GM18498 (cell line): ENCODE results near the gene ADCYAP1R1.
A peak's percentile ranks its signal among the peaks of the same experiment; 100 is the strongest.
"Not testable (repeated sequence)": the region's sequence is repeated elsewhere in the genome, so short reads cannot be mapped to it uniquely, and the experiment has no call there.

ENCODE experiments used
- ATAC-seq: cut with Tn5 transposase; IDR thresholded peaks from one replicate; pipeline ENCODE4 v1.9.1; 2021; ENCODE audit warnings: mild to moderate bottlenecking, moderate library complexity; ENCODE audit not compliant: unreplicated experiment

Gene ADCYAP1R1

GRCh38 chr7:31126976-31127375 lies 74.9 kb downstream of the ADCYAP1R1 start:
- ATAC-seq, result no peak

DNA sequence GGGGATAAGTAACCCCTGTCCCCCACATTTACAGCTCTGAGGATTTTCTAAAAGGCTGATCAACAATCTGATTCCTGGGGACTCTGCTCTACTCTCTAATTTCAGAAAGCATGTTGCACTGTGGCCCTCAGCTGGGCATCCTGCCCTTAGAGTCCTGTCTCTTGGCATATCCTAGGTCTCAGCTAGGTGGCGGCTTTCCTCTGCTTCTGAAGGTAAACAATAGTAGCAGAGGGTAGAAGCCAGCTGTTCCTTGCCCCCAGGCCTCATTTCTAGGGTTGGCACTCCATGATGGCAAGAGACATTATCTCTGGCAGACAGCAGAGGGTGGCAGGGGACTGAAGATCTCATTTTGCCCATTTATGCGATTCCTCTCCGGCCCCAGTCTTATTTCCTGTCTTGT lies 77.0 kb downstream of the ADCYAP1R1 start:
- ATAC-seq, result no peak

- no peak for ATAC-seq
Observed at GRCh38 chr7:31133497-31133896, 81.4 kb downstream of the ADCYAP1R1 start.

DNA sequence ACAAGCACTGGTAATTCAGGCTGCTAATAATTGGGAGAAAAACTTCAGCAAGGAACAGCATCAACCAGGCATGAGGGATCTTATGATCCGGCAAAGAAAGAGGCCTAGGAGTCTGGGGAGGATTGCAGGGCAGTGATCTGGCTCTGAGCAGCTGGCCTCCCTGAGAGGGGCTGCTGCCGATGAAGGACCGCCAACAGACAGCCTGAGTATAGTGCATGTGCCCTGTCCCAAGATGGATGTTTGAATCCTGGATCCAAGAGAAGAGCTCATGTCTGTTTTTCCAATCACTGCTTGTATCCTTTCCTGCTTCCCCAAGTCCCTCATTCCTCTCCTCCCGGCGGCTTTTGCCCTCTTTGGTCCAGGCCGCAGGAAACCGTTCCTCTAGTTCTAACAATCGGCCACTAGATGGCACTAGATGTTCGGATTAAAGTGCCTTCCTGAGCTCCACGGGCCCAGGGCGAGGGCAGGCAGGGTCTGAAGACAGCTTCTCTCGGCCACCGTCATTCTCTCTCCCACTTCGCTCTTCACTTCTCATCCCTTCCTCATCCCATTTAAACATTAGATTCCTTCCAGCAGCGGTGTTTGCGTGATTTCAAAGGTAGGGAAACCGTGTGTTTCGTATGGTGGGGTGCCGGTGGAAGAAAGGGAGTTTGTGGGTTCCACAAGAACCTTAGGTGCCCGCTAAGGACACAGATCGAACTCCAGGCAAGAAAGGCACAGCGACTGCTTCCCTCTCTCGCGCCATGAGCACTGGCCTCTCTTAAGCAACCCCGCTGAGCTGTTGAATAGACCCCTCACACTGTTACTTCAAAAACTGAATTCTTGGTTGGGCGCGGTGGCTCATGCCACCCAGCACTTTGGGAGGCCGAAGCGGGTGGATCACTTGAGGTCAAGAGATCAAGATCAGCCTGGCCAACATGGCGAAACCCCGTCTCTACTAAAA lies 82.4 kb downstream of the ADCYAP1R1 start:
- ATAC-seq, result peak; percentile 94

GRCh38 chr7:31137234-31137633 lies 85.1 kb downstream of the ADCYAP1R1 start:
- no peak for ATAC-seq

DNA sequence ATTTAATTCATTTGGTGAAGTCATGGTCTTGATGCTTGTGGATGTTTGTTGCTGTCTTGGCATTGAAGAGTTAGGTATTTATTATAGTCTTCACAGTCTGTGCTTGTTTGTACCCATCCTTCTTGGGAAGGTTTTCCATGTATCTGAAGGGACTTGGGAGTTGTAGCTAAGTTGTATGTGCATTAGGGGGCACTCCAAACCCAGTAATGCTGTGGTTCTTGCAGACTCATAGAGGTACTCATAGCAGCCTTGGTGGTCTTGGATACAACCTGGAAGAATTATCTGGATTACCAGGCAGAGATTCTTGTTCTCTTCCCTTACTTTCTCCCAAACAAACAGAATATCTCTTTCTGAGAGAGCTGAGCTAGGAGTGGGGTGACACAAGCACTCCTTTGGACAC lies 93.2 kb downstream of the ADCYAP1R1 start:
- no peak for ATAC-seq

DNA sequence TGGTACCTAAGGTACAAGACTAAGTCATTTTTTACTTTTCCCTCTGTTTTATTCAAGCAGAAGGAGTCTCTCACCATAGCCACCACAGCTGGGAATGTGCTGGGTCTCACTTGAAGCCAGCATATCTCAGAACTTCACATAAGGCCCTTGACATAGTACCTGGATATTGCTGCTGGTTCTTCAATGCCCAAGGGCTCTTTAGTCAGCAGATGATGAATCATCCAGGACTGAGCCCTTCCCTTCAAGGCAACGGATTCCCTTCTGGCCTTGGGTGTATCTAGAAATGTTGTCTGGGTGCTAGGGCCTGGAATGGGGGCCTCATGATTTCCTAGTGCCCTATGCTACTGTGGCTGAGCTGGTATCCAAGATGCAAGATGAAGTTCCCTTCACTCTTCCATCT lies 93.9 kb downstream of the ADCYAP1R1 start:
- ATAC-seq, result no peak

DNA sequence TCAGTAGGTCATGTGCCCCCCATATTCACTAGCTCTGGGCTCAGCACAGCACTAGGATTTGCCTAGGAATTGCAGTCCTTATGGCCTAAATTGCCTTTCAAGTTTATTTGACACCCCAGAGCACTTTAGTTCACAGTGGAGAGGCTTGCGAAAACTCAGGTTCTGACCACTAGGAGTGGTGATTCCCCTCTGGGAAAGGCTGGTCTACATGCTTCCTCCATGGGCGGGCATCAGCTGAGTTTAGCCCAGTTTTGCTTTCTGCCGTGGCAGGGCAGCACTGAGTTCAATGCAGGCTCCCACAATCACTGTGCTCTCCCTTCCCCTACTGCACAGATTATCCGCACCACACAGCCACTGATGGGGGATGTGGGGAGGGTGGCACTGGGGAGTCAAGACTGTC lies 94.4 kb downstream of the ADCYAP1R1 start:
- ATAC-seq, result no peak

DNA sequence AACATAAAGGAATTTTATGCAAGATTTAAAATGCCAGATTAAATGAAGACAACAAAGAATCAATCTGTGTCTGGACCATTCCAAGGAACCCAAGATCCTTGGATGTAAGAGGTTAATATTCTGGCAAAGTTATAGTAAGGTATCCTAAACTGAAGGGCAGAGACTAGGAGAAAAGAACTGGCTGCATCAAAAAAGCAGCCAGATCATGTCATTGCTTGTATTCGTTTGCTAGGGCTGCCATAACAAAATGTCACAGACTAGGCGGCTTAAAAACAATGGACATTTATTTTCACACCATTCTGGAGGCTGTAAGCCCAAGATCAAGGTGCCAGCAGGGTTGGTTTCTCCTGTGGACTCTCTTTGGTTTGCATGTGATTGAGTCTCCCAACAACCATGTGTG lies 99.7 kb downstream of the ADCYAP1R1 start:
- no peak for ATAC-seq

- ATAC-seq, result not testable (repeated sequence)
Observed at GRCh38 chr7:31153318-31153717, 101.2 kb downstream of the ADCYAP1R1 start.

DNA sequence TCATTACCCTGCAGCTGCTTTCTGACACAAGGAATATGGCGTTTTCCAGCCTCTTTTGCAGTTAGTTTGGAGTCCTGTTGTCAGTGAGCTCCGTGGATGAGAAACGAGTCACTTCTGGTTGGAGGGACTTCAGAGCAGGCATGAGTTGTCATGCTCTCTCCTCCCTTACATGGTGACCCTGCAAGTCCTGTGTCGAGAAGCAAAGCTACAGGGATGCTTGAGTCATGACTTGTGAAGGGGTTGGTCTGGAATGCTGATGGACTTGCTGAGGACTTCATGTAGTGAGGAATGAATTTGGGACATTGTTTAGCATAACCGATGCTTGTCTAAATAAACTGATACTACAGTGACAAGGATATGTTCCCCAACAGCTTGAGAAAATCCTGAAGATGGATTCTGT lies 108.8 kb downstream of the ADCYAP1R1 start:
- no peak for ATAC-seq
